ENCODE results near the gene HSD11B2.
A peak's percentile ranks its signal among the peaks of the same experiment; 100 is the strongest.

HSD11B2 gene

DNA sequence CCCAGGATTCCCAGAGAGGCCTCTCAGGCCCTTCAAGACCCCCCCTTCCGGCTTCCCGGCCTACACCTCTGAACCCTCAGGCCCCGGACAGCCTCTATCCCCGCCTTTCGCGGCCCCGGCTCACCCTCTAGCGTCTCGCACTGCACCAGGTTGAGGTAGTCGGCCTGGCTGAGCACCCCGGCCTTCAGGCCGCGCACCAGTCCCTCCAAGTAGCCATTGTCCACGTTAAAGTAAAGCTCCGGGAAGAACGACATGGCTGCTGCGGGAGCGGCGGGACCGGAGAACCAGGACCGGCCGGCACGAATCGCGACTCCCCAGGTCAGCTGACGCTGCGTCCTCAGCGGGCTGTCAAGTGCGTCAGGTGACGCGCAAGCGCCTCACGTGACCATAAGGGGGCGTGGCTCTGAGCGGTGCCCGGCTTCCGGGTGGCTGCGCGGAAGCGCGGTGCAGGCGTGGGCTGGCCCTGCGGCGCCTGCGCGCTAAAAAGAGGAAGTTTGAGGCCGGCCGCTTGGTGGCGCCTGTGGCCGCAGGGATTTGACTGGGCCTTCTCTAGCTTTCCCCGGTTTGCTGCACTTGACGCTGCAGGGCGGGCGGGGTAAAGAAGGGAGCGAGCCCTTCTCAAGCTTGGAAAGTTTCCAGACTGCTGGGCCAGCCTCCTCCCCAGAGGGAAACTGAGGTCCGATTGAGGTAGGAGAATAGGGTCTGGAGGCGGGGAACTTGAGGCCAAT, 50.1 kb downstream of the HSD11B2 start, which contains the start of gene ATP6V0D1:
ATP6V0D1 (minus strand) TSS at position 325 of the 728 bp plus-strand sequence; CDS start at position 254, 71 bp downstream.
- peak; percentile 90 to 96 for DNase-seq

DNA sequence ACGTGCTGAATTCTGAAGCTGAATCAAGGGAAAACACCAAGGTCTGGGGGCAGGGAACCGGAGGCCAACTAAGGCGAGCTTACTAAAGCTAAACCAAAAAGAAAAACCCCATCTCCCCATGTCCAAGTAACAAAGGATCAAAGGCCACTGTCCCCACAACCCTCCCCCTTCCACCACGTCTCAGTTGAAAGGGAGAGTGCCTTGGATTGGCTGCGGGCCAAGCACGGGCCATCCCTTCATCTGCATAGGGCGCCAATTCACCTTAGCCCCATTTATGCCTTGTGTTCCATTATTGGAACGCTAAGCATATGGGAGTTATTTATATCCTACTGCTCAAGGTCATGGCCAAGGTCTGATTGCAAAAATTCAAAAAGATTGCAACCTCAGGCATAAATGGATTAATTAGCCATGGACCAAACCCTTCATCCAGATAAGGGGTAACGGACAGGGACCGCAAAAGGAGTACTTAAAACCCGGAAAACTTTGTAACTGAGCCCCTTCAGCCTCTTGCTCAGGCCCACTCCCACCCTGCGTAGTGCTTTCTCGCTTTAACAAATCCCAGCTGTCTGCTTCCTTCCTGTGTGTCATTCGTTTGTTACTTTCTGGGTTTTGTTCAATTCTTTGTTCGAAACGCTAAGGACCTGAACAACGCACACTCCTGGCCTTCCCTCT, 50.8 kb downstream of the HSD11B2 start:
- peak in 1 of 2 experiments; percentile 48 for DNase-seq

- no peak for DNase-seq
Observed at GRCh38 chr16:67482233-67482924, 51.5 kb downstream of the HSD11B2 start.

GRCh38 chr16:67483150-67483549, 52.2 kb downstream of the HSD11B2 start, which contains the start of gene AGRP:
AGRP (minus strand) TSS chr16:67483547; CDS start chr16:67483398, 149 bp downstream.
- DNase-seq: no peak

- DNase-seq: no peak
Observed at GRCh38 chr16:67483731-67484525, 53.0 kb downstream of the HSD11B2 start.

DNA sequence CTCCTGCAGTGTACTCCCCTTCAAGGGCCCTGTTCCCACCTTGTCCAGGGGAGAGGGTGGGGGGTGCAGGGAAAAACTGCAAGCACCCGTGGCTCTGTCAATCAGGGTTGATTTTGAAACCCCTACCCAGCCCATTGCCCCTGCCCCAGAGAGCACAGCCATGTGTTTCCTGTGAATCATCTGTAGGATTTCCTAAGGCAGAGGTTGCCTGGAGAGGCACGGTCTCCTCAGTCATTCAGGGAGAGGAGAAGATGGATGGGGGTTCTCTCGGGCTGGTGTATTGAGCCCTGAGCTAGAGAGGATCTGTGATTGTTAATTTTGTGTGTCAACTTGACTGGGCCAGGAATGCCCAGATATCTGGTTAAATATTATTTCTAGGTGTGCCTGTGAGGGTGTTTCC, 55.9 kb downstream of the HSD11B2 start:
- no peak for DNase-seq
